HepG2 (cell line): Measurements from ENCODE around the gene NLGN2. TPM values are rescaled to one million over a fixed set of nuclear protein-coding genes. Genes with fewer than 3 reads are reported as not detected.

Experiments
- ARNTL ChIP-seq: sonication (generic); formaldehyde crosslinking; IDR thresholded peaks from 2 replicates; pipeline ENCODE4 v1.4.0; 2020; ENCODE audit warnings: mild to moderate bottlenecking, missing genetic modification reagents
- BORCS8-MEF2B ChIP-seq: sonication (generic); formaldehyde crosslinking; IDR thresholded peaks from 2 replicates; pipeline ENCODE4 v1.8.0; 2022; ENCODE audit warnings: mild to moderate bottlenecking, missing genetic modification reagents
- GABPB1 ChIP-seq: IDR thresholded peaks from 2 replicates; pipeline ENCODE4 v1.6.1; 2016; ENCODE audit warnings: mild to moderate bottlenecking, missing genetic modification reagents, moderate library complexity, missing compliant biosample characterization
- HMGA1 ChIP-seq: sonication (generic); formaldehyde crosslinking; conservative IDR thresholded peaks from 2 replicates; pipeline ENCODE4 v1.4.0; 2020; ENCODE audit warnings: missing genetic modification reagents
- NAIF1 ChIP-seq: sonication (generic); formaldehyde crosslinking; IDR thresholded peaks from 2 replicates; pipeline ENCODE4 v1.5.0; 2020; ENCODE audit warnings: mild to moderate bottlenecking, missing genetic modification reagents, borderline replicate concordance
- POLR2AphosphoS5 ChIP-seq: IDR thresholded peaks from 2 replicates; pipeline ENCODE4 v1.6.1; 2012; ENCODE audit warnings: low read depth, low read length
- RARG ChIP-seq: sonication (generic); formaldehyde crosslinking; IDR thresholded peaks from 2 replicates; pipeline ENCODE4 v1.4.0; 2020; ENCODE audit warnings: low read depth, mild to moderate bottlenecking, missing genetic modification reagents
- SMAD3 ChIP-seq: sonication (generic); formaldehyde crosslinking; IDR thresholded peaks from 2 replicates; pipeline ENCODE4 v1.4.0; 2020; ENCODE audit warnings: missing genetic modification reagents
- SUZ12 ChIP-seq: fragments of 150-350 bp; IDR thresholded peaks from 2 replicates; pipeline ENCODE4 v1.6.1; 2014; ENCODE audit warnings: low read depth, low read length
- TCF7 ChIP-seq: sonication (generic); IDR thresholded peaks from 2 replicates; pipeline ENCODE4 v1.6.1; 2016; ENCODE audit warnings: antibody characterized with exemption, low read depth
- YEATS4 ChIP-seq: sonication (generic); formaldehyde crosslinking; IDR thresholded peaks from 2 replicates; pipeline ENCODE4 v1.4.0; 2020; ENCODE audit warnings: missing genetic modification reagents, borderline replicate concordance
- ZFX ChIP-seq: sonication (generic); formaldehyde crosslinking; IDR thresholded peaks from 2 replicates; pipeline ENCODE4 v1.4.0; 2020; ENCODE audit warnings: mild to moderate bottlenecking, low read depth, missing genetic modification reagents, moderate library complexity
- ZNF331 ChIP-seq: sonication (generic); formaldehyde crosslinking; IDR thresholded peaks from 2 replicates; pipeline ENCODE4 v1.4.0; 2020; ENCODE audit warnings: missing genetic modification reagents
- ZNF34 ChIP-seq: sonication (generic); formaldehyde crosslinking; IDR thresholded peaks from 2 replicates; pipeline ENCODE4 v1.4.0; 2020; ENCODE audit warnings: mild to moderate bottlenecking, missing genetic modification reagents, borderline replicate concordance
- ZNF451 ChIP-seq: sonication (generic); formaldehyde crosslinking; IDR thresholded peaks from 2 replicates; pipeline ENCODE4 v1.5.0; 2020; ENCODE audit warnings: mild to moderate bottlenecking, missing genetic modification reagents
- ZNF761 ChIP-seq: sonication (generic); formaldehyde crosslinking; conservative IDR thresholded peaks from 2 replicates; pipeline ENCODE4 v1.4.0; 2020; ENCODE audit warnings: mild to moderate bottlenecking, missing genetic modification reagents
- ZNF776 ChIP-seq: sonication (generic); formaldehyde crosslinking; IDR thresholded peaks from 2 replicates; pipeline ENCODE4 v1.4.0; 2020; ENCODE audit warnings: mild to moderate bottlenecking, missing genetic modification reagents
- ZSCAN20 ChIP-seq: sonication (generic); formaldehyde crosslinking; IDR thresholded peaks from 2 replicates; pipeline ENCODE4 v1.4.0; 2020; ENCODE audit warnings: missing genetic modification reagents, mild to moderate bottlenecking, borderline replicate concordance
- polyA plus RNA-seq, 8 experiments: library from polyadenylated mRNA; depleted of rRNA in 3 of 8; stranded (reverse) in 7 of 8; unstranded in 1 of 8; fragments of >200 nt; fragmentation: Illumina TruSeq in 4 of 8; extraction: Trizol in 4 of 8; gene quantifications; 2 replicates each; pipeline versions ENCODE4 v1.2.1 to v1.2.3, GENCODE V29; 2011 to 2016; ENCODE audit warnings: low read depth in 4 of 8, missing spikeins in 1 of 8, mixed read lengths in 1 of 8; ENCODE audit not compliant: insufficient read depth in 1 of 8
- total RNA-seq, 5 experiments: library from RNA; depleted of rRNA; stranded (reverse); fragments of >200 nt; fragmentation: Illumina TruSeq; extraction: Trizol; gene quantifications; 2 replicates each; pipeline ENCODE4 v1.2.3, GENCODE V29; 2016; ENCODE audit warnings: low read depth in 1 of 5
- TF ChIP-seq, protein P1 (sequence below): sonication (generic); formaldehyde crosslinking; IDR thresholded peaks from 2 replicates; pipeline ENCODE4 v1.8.0; 2022; ENCODE audit warnings: missing genetic modification reagents, low read depth, mild to moderate bottlenecking, borderline replicate concordance
- TF ChIP-seq, protein P2 (sequence below): sonication (generic); formaldehyde crosslinking; IDR thresholded peaks from one replicate; pipeline ENCODE4 v1.5.1; 2020; ENCODE audit warnings: mild to moderate bottlenecking, missing genetic modification reagents; ENCODE audit errors: not compliant biosample characterization
- TF ChIP-seq, protein P3 (sequence below): conservative IDR thresholded peaks from 2 replicates; pipeline ENCODE4 v1.6.1; 2018; ENCODE audit warnings: missing genetic modification reagents

The NLGN2 gene
- total and polyA plus RNA-seq, 2 of the 13 experiments (the other 11 are each of a cell fraction or from before 2014, with no cell fraction given), result 1.9 to 11.0 TPM

DNA sequence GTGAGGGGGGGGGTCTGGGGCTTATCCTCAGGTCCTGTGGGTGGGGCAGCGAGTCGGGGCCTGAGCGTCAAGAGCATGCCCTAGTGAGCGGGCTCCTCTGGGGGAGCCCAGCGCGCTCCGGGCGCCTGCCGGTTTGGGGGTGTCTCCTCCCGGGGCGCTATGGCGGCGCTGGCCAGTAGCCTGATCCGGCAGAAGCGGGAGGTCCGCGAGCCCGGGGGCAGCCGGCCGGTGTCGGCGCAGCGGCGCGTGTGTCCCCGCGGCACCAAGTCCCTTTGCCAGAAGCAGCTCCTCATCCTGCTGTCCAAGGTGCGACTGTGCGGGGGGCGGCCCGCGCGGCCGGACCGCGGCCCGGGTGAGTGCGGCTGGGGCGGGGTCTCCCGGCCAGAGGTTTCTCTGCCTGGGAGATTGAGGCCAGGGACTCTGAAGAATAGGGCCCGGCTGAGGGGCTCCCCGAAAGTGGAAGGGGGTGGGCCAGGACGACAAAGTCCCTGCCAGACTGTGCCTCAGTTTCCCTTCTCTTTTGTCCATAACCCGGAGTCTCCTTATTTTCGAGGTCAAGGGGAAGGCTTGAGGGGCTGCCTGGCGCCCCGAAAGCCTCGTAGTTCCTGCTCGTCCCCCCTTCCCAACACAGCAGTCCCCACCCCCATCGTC is 31.9 kb downstream of the NLGN2 start, which contains the start of gene FGF11 (continued):
- TF ChIP-seq ZFX (CRISPR knock-in tag), result peak; percentile 44; the same call in 1 of the 2 replicates
- peak; percentile 41; the same call in 1 of the 2 replicates for TF ChIP-seq POLR2AphosphoS5
- TF ChIP-seq, protein P1, sequence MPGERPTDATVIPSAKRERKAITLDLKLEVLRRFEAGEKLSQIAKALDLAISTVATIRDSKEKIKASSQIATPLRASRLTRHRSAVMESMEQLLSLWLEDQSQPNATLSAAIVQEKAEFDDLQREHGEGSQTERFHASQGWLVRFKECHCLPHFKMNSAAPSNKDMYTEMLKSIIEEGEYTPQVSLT, result no peak
- no peak for TF ChIP-seq TCF7
- no peak; the same call in 1 of the 2 replicates for TF ChIP-seq ZNF761 (CRISPR knock-in tag)
- TF ChIP-seq ZSCAN20 (CRISPR knock-in tag), result no peak
- TF ChIP-seq YEATS4 (CRISPR knock-in tag), result no peak; the same call in 1 of the 2 replicates
- TF ChIP-seq ZNF451 (CRISPR knock-in tag), result no peak
- TF ChIP-seq RARG (CRISPR knock-in tag), result no peak
- no peak for TF ChIP-seq ARNTL (CRISPR knock-in tag)
- no peak for TF ChIP-seq ZNF331 (CRISPR knock-in tag)
- TF ChIP-seq SUZ12, result no peak
- no peak for TF ChIP-seq SMAD3 (CRISPR knock-in tag)
- TF ChIP-seq, protein P2, sequence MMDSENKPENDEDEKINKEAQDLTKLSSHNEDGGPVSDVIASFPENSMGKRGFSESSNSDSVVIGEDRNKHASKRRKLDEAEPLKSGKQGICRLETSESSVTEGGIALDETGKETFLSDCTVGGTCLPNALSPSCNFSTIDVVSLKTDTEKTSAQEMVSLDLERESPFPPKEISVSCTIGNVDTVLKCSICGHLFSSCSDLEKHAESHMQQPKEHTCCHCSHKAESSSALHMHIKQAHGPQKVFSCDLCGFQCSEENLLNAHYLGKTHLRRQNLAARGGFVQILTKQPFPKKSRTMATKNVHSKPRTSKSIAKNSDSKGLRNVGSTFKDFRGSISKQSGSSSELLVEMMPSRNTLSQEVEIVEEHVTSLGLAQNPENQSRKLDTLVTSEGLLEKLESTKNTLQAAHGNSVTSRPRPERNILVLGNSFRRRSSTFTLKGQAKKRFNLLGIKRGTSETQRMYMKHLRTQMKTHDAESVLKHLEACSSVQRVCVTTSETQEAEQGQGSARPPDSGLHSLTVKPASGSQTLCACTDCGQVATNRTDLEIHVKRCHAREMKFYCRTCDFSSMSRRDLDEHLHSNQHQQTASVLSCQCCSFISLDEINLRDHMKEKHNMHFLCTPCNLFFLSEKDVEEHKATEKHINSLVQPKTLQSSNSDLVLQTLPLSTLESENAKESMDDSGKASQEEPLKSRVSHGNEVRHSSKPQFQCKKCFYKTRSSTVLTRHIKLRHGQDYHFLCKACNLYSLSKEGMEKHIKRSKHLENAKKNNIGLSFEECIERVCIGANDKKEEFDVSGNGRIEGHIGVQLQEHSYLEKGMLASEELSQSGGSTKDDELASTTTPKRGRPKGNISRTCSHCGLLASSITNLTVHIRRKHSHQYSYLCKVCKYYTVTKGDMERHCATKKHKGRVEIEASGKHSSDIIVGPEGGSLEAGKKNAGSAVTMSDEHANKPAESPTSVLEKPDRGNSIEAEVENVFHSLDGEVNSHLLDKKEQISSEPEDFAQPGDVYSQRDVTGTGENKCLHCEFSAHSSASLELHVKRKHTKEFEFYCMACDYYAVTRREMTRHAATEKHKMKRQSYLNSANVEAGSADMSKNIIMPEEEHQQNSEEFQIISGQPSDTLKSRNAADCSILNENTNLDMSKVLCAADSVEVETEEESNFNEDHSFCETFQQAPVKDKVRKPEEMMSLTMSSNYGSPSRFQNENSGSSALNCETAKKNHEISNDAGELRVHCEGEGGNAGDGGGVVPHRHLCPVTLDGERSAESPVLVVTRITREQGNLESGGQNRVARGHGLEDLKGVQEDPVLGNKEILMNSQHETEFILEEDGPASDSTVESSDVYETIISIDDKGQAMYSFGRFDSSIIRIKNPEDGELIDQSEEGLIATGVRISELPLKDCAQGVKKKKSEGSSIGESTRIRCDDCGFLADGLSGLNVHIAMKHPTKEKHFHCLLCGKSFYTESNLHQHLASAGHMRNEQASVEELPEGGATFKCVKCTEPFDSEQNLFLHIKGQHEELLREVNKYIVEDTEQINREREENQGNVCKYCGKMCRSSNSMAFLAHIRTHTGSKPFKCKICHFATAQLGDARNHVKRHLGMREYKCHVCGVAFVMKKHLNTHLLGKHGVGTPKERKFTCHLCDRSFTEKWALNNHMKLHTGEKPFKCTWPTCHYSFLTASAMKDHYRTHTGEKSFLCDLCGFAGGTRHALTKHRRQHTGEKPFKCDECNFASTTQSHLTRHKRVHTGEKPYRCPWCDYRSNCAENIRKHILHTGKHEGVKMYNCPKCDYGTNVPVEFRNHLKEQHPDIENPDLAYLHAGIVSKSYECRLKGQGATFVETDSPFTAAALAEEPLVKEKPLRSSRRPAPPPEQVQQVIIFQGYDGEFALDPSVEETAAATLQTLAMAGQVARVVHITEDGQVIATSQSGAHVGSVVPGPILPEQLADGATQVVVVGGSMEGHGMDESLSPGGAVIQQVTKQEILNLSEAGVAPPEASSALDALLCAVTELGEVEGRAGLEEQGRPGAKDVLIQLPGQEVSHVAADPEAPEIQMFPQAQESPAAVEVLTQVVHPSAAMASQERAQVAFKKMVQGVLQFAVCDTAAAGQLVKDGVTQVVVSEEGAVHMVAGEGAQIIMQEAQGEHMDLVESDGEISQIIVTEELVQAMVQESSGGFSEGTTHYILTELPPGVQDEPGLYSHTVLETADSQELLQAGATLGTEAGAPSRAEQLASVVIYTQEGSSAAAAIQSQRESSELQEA, result no peak
- TF ChIP-seq, protein P3, sequence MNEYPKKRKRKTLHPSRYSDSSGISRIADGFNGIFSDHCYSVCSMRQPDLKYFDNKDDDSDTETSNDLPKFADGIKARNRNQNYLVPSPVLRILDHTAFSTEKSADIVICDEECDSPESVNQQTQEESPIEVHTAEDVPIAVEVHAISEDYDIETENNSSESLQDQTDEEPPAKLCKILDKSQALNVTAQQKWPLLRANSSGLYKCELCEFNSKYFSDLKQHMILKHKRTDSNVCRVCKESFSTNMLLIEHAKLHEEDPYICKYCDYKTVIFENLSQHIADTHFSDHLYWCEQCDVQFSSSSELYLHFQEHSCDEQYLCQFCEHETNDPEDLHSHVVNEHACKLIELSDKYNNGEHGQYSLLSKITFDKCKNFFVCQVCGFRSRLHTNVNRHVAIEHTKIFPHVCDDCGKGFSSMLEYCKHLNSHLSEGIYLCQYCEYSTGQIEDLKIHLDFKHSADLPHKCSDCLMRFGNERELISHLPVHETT, result no peak
- no peak for TF ChIP-seq ZNF776 (CRISPR knock-in tag)
- no peak for TF ChIP-seq HMGA1 (CRISPR knock-in tag)
- peak; percentile 31; the same call in 1 of the 2 replicates for TF ChIP-seq GABPB1 (CRISPR knock-in tag)
- no peak for TF ChIP-seq NAIF1 (CRISPR knock-in tag)
- no peak for TF ChIP-seq ZNF34
- 0 out of 2 replicates have a peak, but pooled peaks have one; percentile 32 for TF ChIP-seq BORCS8-MEF2B (CRISPR knock-in tag)
